ENCODE data around the gene CAMK2D. TPM values are rescaled to one million over a fixed set of nuclear protein-coding genes. Genes with fewer than 3 reads are reported as not detected.
"Not testable (repeated sequence)": the region's sequence is repeated elsewhere in the genome, so short reads cannot be mapped to it uniquely, and the experiment has no call there.

Gene CAMK2D
- total RNA-seq, 1 experiment from 2014 or later: 7.1 TPM

DNA sequence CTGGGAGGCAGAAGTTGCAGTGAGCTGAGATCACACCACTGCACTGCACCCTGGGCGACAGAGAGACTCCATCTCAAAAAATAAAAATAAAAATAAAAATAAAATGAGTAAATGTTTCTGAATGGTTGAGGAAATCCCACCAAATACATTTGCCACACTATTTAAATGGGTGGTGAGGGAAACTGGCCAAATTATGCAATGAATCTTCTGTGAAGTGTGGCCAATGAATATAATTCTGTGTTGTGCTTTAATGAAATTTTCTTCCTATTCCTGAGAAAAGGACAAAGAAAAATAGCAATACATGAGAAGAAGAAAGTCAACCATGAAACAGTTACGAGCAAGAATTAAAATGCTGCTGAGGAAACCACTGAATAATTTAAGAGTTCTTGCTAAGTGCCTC is 69.9 kb downstream of the CAMK2D start:
- Histone ChIP-seq H3K9me2 (ENCODE audit: insufficient read depth) (no peaks in the 10 kb centered on the region), H4K20me1 (ENCODE audit: insufficient read depth) (no peaks in the 10 kb centered on the region), H3K9me3 (ENCODE audit: insufficient read depth, low read depth) (no peaks in the 10 kb centered on the region), H3K4me2 (no peak overlapping the region), H3K27me3 (ENCODE audit: insufficient read depth, low read depth) (no peaks in the 10 kb centered on the region), H3K4me1 (replicated peaks; ENCODE audit: insufficient read depth) (no peaks in the 10 kb centered on the region), H3K27ac (no peak overlapping the region), H3F3A (ENCODE audit: insufficient read depth, low read depth) (no peaks in the 10 kb centered on the region), H3K36me3 (ENCODE audit: low read depth) (no peaks in the 10 kb centered on the region), H2AFZ (no peak overlapping the region), H3K79me2 (ENCODE audit: low read depth) (no peaks in the 10 kb centered on the region), H3K4me3 (no peak overlapping the region)
- POLR2A ChIA-PET (ENCODE audit: unreplicated experiment): no interaction called here
- CTCF ChIA-PET: no interaction called here
- DNase-seq: no peak
- no peak for TF ChIP-seq EZH2 (IDR thresholded peaks at IDR 0.05; ENCODE audit: low read depth)
- TF ChIP-seq, protein P1, sequence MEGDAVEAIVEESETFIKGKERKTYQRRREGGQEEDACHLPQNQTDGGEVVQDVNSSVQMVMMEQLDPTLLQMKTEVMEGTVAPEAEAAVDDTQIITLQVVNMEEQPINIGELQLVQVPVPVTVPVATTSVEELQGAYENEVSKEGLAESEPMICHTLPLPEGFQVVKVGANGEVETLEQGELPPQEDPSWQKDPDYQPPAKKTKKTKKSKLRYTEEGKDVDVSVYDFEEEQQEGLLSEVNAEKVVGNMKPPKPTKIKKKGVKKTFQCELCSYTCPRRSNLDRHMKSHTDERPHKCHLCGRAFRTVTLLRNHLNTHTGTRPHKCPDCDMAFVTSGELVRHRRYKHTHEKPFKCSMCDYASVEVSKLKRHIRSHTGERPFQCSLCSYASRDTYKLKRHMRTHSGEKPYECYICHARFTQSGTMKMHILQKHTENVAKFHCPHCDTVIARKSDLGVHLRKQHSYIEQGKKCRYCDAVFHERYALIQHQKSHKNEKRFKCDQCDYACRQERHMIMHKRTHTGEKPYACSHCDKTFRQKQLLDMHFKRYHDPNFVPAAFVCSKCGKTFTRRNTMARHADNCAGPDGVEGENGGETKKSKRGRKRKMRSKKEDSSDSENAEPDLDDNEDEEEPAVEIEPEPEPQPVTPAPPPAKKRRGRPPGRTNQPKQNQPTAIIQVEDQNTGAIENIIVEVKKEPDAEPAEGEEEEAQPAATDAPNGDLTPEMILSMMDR (conservative IDR thresholded peaks at IDR 0.05): no peak
- no TSS peak for BruUV-seq (replicated peaks)
- intact Hi-C loops (cut with micrococcal nuclease; ENCODE audit: unreplicated experiment): no loop called here

DNA sequence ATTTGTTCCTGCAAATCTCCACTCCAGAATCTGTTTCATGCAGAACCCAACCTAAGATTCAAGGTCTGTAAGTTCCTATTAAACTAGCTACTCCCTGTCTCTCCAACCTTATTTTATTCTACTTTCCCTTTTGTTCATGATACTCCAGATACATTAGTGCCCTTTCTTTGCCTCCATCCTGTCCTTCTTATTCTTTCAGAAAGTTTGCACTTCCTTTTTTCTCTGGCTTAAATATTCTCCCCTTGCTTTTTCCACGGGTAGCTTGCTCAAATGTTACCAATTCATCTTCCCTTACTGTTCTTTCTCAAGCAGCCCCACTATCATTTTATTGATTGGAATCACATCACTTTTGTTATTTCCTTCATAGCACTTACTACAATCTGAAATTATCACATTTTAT is 72.1 kb downstream of the CAMK2D start:
- Histone ChIP-seq H4K20me1 (ENCODE audit: insufficient read depth) (no peaks in the 10 kb centered on the region), H3K9me3 (ENCODE audit: insufficient read depth, low read depth) (no peaks in the 10 kb centered on the region), H3F3A (ENCODE audit: insufficient read depth, low read depth) (no peaks in the 10 kb centered on the region), H3K4me1 (replicated peaks; ENCODE audit: insufficient read depth) (no peaks in the 10 kb centered on the region), H3K79me2 (ENCODE audit: low read depth) (no peaks in the 10 kb centered on the region), H3K27me3 (ENCODE audit: insufficient read depth, low read depth) (no peaks in the 10 kb centered on the region), H3K36me3 (ENCODE audit: low read depth) (no peaks in the 10 kb centered on the region), H3K9me2 (ENCODE audit: insufficient read depth) (no peaks in the 10 kb centered on the region), H3K27ac (no peak overlapping the region), H3K4me3 (no peak overlapping the region), H2AFZ (no peak overlapping the region), H3K4me2 (no peak overlapping the region)
- DNase-seq: no peak
- intact Hi-C loops (cut with micrococcal nuclease; ENCODE audit: unreplicated experiment): no loop called here
- ChIA-PET POLR2A (ENCODE audit: unreplicated experiment) (no interaction called here), CTCF (no interaction called here)
- BruUV-seq (replicated peaks): no TSS peak
- TF ChIP-seq, protein P1 (conservative IDR thresholded peaks at IDR 0.05): no peak
- no peak for TF ChIP-seq EZH2 (IDR thresholded peaks at IDR 0.05; ENCODE audit: low read depth)

DNA sequence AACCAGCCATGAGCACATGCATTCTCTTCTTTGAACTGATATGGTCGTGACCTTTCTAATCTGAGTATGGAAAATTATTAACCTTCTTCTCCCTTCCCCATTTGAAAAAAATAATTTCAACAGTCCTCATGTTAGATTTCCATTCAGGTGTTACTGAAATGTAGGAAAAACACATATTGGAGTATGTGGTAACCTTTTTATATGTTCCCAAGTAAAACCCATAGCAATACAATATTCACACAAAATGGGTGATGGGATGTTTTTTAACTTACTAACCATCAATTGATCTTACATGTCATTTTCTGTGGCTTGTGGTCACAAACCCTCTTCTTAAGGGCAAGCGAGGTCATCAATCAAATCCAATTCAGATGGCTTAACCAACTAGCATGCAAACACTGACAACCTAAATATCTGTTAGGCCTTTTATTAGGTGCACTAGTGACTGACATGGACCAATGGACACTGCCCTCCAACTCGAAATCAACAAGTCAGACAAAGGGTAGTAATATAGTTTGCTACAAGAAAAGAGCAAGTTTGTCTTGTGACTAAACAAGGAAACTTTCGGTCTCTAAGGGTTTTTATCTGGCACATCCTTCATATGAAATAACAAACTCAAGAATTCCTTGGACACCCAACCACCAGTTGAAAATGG is 74.3 kb downstream of the CAMK2D start:
- Histone ChIP-seq H3K27ac (no peak overlapping the region), H2AFZ (no peak overlapping the region), H3K9me2 (ENCODE audit: insufficient read depth) (no peaks in the 10 kb centered on the region), H3K27me3 (ENCODE audit: insufficient read depth, low read depth) (no peaks in the 10 kb centered on the region), H4K20me1 (ENCODE audit: insufficient read depth) (no peaks in the 10 kb centered on the region), H3K36me3 (ENCODE audit: low read depth) (no peaks in the 10 kb centered on the region), H3K79me2 (ENCODE audit: low read depth) (no peaks in the 10 kb centered on the region), H3F3A (ENCODE audit: insufficient read depth, low read depth) (no peaks in the 10 kb centered on the region), H3K4me2 (no peak overlapping the region), H3K4me1 (replicated peaks; ENCODE audit: insufficient read depth) (no peaks in the 10 kb centered on the region), H3K9me3 (ENCODE audit: insufficient read depth, low read depth) (no peaks in the 10 kb centered on the region), H3K4me3 (no peak overlapping the region)
- intact Hi-C loops (cut with micrococcal nuclease; ENCODE audit: unreplicated experiment): no loop called here
- TF ChIP-seq, protein P1 (conservative IDR thresholded peaks at IDR 0.05): no peak
- no peak for TF ChIP-seq EZH2 (IDR thresholded peaks at IDR 0.05; ENCODE audit: low read depth)
- no TSS peak for BruUV-seq (replicated peaks)
- DNase-seq: no peak
- CTCF ChIA-PET: no interaction called here
- POLR2A ChIA-PET (ENCODE audit: unreplicated experiment): no interaction called here

DNA sequence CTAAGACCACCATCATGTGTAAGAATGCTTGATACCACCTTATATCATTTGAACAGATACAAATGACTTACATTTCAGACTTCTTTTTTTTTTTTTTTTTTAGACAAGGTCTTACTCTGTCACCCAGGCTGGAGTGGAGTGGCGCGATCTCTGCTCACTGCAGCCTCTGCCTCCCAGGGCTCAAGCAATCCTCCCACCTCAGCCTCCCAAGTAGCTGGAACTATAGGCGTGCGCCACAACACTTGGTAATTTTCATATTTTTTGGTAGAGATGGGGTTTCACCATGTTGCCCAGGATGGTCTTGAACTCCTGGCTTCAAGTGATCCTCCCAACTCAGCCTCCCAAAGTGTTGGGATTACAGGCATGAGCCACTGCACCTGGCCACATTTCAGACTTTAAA is 76.4 kb downstream of the CAMK2D start:
- H3K79me2 ChIP-seq (ENCODE audit: low read depth); H3K27ac ChIP-seq; H3K4me1 ChIP-seq (replicated peaks; ENCODE audit: insufficient read depth); H2AFZ ChIP-seq; DNase-seq; H4K20me1 ChIP-seq (ENCODE audit: insufficient read depth); H3K4me3 ChIP-seq; H3K9me3 ChIP-seq (ENCODE audit: insufficient read depth, low read depth); CTCF ChIA-PET; POLR2A ChIA-PET (ENCODE audit: unreplicated experiment); BruUV-seq (replicated peaks); H3K9me2 ChIP-seq (ENCODE audit: insufficient read depth); H3K36me3 ChIP-seq (ENCODE audit: low read depth); H3K27me3 ChIP-seq (ENCODE audit: insufficient read depth, low read depth); H3K4me2 ChIP-seq; H3F3A ChIP-seq (ENCODE audit: insufficient read depth, low read depth); intact Hi-C loops (cut with micrococcal nuclease; ENCODE audit: unreplicated experiment): not testable (repeated sequence)

Measured in PC-9 (cell line).